Osteoblast (primary cell): ENCODE measurements around the gene MTMR6. TPM values are rescaled to one million over a fixed set of nuclear protein-coding genes. Genes with fewer than 3 reads are reported as not detected.

Source experiments
- DNase-seq: peaks from one replicate; pipeline ENCODE4 v3.0.0; 2011; ENCODE audit warnings: low spot score, mixed read lengths; ENCODE audit not compliant: insufficient read length; ENCODE audit errors: missing footprints
- H2AFZ ChIP-seq: 2 replicates; pipeline ENCODE4 v1.6.0; 2011; ENCODE audit warnings: mild to moderate bottlenecking, low read length
- H3K27ac ChIP-seq: 2 replicates; pipeline ENCODE4 v1.5.1; 2011; ENCODE audit warnings: mild to moderate bottlenecking, low read depth, low read length, moderate library complexity
- H3K27me3 ChIP-seq: 2 replicates; pipeline ENCODE4 v1.6.0; 2012; ENCODE audit warnings: mild to moderate bottlenecking, control low read depth, inconsistent platforms, low read length, moderate library complexity; ENCODE audit not compliant: insufficient read depth
- H3K36me3 ChIP-seq: 2 replicates; pipeline ENCODE4 v1.5.1; 2011; ENCODE audit warnings: mild to moderate bottlenecking, low read length, control low read depth, moderate library complexity; ENCODE audit not compliant: insufficient read depth
- H3K4me1 ChIP-seq: 2 replicates; pipeline ENCODE4 v1.5.1; 2011; ENCODE audit warnings: mild to moderate bottlenecking, low read length, control low read depth, moderate library complexity; ENCODE audit not compliant: insufficient read depth
- H3K4me2 ChIP-seq: 2 replicates; pipeline ENCODE4 v1.6.0; 2011; ENCODE audit warnings: mild to moderate bottlenecking, low read length; ENCODE audit not compliant: insufficient read depth
- H3K4me3 ChIP-seq: fragments of 200-600 bp; sonication (generic); 3 replicates; pipeline ENCODE4 v1.5.1; 2012; ENCODE audit warnings: mild to moderate bottlenecking, low read length, inconsistent platforms; ENCODE audit not compliant: insufficient read depth
- H3K79me2 ChIP-seq: 2 replicates; pipeline ENCODE4 v1.6.0; 2012; ENCODE audit warnings: mild to moderate bottlenecking, low read length, control low read depth, inconsistent platforms; ENCODE audit not compliant: insufficient read depth
- H3K9me3 ChIP-seq: 2 replicates; pipeline ENCODE4 v1.5.1; 2011; ENCODE audit warnings: low read depth, low read length, control low read depth
- H4K20me1 ChIP-seq: 2 replicates; pipeline ENCODE4 v1.6.0; 2012; ENCODE audit warnings: mild to moderate bottlenecking, low read length, control low read depth; ENCODE audit not compliant: insufficient read depth
- CTCF ChIP-seq: IDR thresholded peaks from 2 replicates; pipeline ENCODE4 v1.5.1; 2011; ENCODE audit warnings: mild to moderate bottlenecking, low read depth, low read length, moderate library complexity; ENCODE audit errors: extremely low read depth
- total RNA-seq: library from RNA; depleted of rRNA; stranded (reverse); fragments of >200 nt; gene quantifications from 2 replicates; pipeline ENCODE4 v1.2.3, GENCODE V29; 2012

Gene MTMR6
- total RNA-seq, 1 donor, result 25.3 TPM

- DNase-seq, result no peak
- Histone ChIP-seq H4K20me1 (peaks cover 12% of the 10 kb centered on the region), H3K27ac (no peak overlapping the region), H3K9me3 (no peaks in the 10 kb centered on the region), H2AFZ (no peak overlapping the region), H3K4me1 (peaks cover 8% of the 10 kb centered on the region), H3K36me3 (peaks cover 55% of the 10 kb centered on the region), H3K4me3 (no peak overlapping the region), H3K27me3 (no peaks in the 10 kb centered on the region), H3K4me2 (no peak overlapping the region), H3K79me2 (peaks cover 77% of the 10 kb centered on the region)
- no peak for TF ChIP-seq CTCF
These were observed 19.6 kb upstream of the MTMR6 start for GRCh38 chr13:25306671-25307464.

- Histone ChIP-seq H3K27me3 (peaks cover 7% of the 10 kb centered on the region), H3K79me2 (peaks cover 56% of the 10 kb centered on the region), H3K4me3 (peak overlapping the region; percentile 96), H3K36me3 (peaks cover 20% of the 10 kb centered on the region), H2AFZ (peak overlapping the region; percentile 91), H3K4me2 (peak overlapping the region; percentile 93), H3K9me3 (no peaks in the 10 kb centered on the region), H3K4me1 (peaks cover 8% of the 10 kb centered on the region), H4K20me1 (peaks cover 12% of the 10 kb centered on the region), H3K27ac (peak overlapping the region; percentile 96)
- DNase-seq, result peak; percentile 14
- no peak for TF ChIP-seq CTCF
These were observed 14.8 kb upstream of the MTMR6 start for GRCh38 chr13:25302121-25302520.

GRCh38 chr13:25301347-25302113 lies 14.2 kb upstream of the MTMR6 start, which contains the start of gene NUP58:
Gene NUP58 (plus strand): TSS chr13:25301625. CDS start chr13:25301774, 149 bp downstream.
- H2AFZ ChIP-seq, result peak within 1 kb of the TSS; percentile 96
- peak within 1 kb of the TSS; percentile 96 for H3K4me3 ChIP-seq
- peaks cover 18% of the 10 kb centered on the region for H3K36me3 ChIP-seq
- peaks cover 12% of the 10 kb centered on the region for H4K20me1 ChIP-seq
- no peak for TF ChIP-seq CTCF
- H3K79me2 ChIP-seq, result peaks cover 50% of the 10 kb centered on the region
- H3K27me3 ChIP-seq, result peaks cover 7% of the 10 kb centered on the region
- no peaks in the 10 kb centered on the region for H3K9me3 ChIP-seq
- H3K4me1 ChIP-seq, result peaks cover 8% of the 10 kb centered on the region
- peak; percentile 95 for DNase-seq
- H3K4me2 ChIP-seq, result peak within 1 kb of the TSS; percentile 93
- peak within 1 kb of the TSS; percentile 96 for H3K27ac ChIP-seq
